Measurements from ENCODE around the gene PKP2.
A peak's percentile ranks its signal among the peaks of the same experiment; 100 is the strongest.

The PKP2 gene

GRCh38 chr12:32896432-32897280, at the start of gene PKP2:
Gene PKP2, minus strand, starts transcription at chr12:32896777. Its CDS starts 46 bp downstream, at chr12:32896731.
- no peaks in the 10 kb centered on the region for H3K9me3 ChIP-seq (ENCODE audit: control insufficient read depth, low read length)
- H3K4me3 ChIP-seq (ENCODE audit: low read length): peak within 1 kb of the TSS; percentile 79
- peak within 1 kb of the TSS; percentile 62 for H3K9ac ChIP-seq (ENCODE audit: low read length)
- H3K4me1 ChIP-seq (ENCODE audit: control insufficient read depth, insufficient read depth, low read length): peaks cover 16% of the 10 kb centered on the region
- no peaks in the 10 kb centered on the region for H3K36me3 ChIP-seq (ENCODE audit: control insufficient read depth, insufficient read depth, low read length, severe bottlenecking)
- DNase-seq (ENCODE audit: low read depth): no peak
- peaks cover 29% of the 10 kb centered on the region for H3K27me3 ChIP-seq (replicated peaks; ENCODE audit: control insufficient read depth, insufficient read depth, low read length)

GRCh38 chr12:32944195-32944594, 47.6 kb upstream of the PKP2 start:
- Histone ChIP-seq H3K9me3 (ENCODE audit: control insufficient read depth, low read length) (no peaks in the 10 kb centered on the region), H3K36me3 (ENCODE audit: control insufficient read depth, insufficient read depth, low read length, severe bottlenecking) (no peaks in the 10 kb centered on the region), H3K4me3 (ENCODE audit: low read length) (no peak overlapping the region), H3K9ac (ENCODE audit: low read length) (no peak overlapping the region), H3K27me3 (replicated peaks; ENCODE audit: control insufficient read depth, insufficient read depth, low read length) (no peaks in the 10 kb centered on the region), H3K4me1 (ENCODE audit: control insufficient read depth, insufficient read depth, low read length) (no peaks in the 10 kb centered on the region)
- no peak for DNase-seq (ENCODE audit: low read depth)

GRCh38 chr12:32939801-32940200, 43.2 kb upstream of the PKP2 start:
- H3K36me3 ChIP-seq (ENCODE audit: control insufficient read depth, insufficient read depth, low read length, severe bottlenecking): no peaks in the 10 kb centered on the region

GRCh38 chr12:32926963-32927362, 30.4 kb upstream of the PKP2 start:
- H3K36me3 ChIP-seq (ENCODE audit: control insufficient read depth, insufficient read depth, low read length, severe bottlenecking): no peaks in the 10 kb centered on the region
- no peak overlapping the region for H3K4me3 ChIP-seq (ENCODE audit: low read length)
- H3K27me3 ChIP-seq (replicated peaks; ENCODE audit: control insufficient read depth, insufficient read depth, low read length): no peaks in the 10 kb centered on the region
- H3K4me1 ChIP-seq (ENCODE audit: control insufficient read depth, insufficient read depth, low read length): no peaks in the 10 kb centered on the region
- DNase-seq (ENCODE audit: low read depth): no peak
- H3K9me3 ChIP-seq (ENCODE audit: control insufficient read depth, low read length): no peaks in the 10 kb centered on the region
- no peak overlapping the region for H3K9ac ChIP-seq (ENCODE audit: low read length)

More at GRCh38 chr12:32939801-32940200, 43.2 kb upstream of the PKP2 start:
- Histone ChIP-seq H3K4me3 (ENCODE audit: low read length) (no peak overlapping the region), H3K4me1 (ENCODE audit: control insufficient read depth, insufficient read depth, low read length) (no peaks in the 10 kb centered on the region), H3K9me3 (ENCODE audit: control insufficient read depth, low read length) (no peaks in the 10 kb centered on the region), H3K27me3 (replicated peaks; ENCODE audit: control insufficient read depth, insufficient read depth, low read length) (no peaks in the 10 kb centered on the region), H3K9ac (ENCODE audit: low read length) (no peak overlapping the region)
- no peak for DNase-seq (ENCODE audit: low read depth)

- H3K9ac ChIP-seq (ENCODE audit: low read length): no peak overlapping the region
- no peaks in the 10 kb centered on the region for H3K9me3 ChIP-seq (ENCODE audit: control insufficient read depth, low read length)
- H3K4me1 ChIP-seq (ENCODE audit: control insufficient read depth, insufficient read depth, low read length): no peaks in the 10 kb centered on the region
These were observed 29.8 kb upstream of the PKP2 start for GRCh38 chr12:32926356-32926755.

GRCh38 chr12:32922546-32923297, 26.1 kb upstream of the PKP2 start:
- Histone ChIP-seq H3K4me3 (ENCODE audit: low read length) (no peak overlapping the region), H3K36me3 (ENCODE audit: control insufficient read depth, insufficient read depth, low read length, severe bottlenecking) (no peaks in the 10 kb centered on the region), H3K27me3 (replicated peaks; ENCODE audit: control insufficient read depth, insufficient read depth, low read length) (no peaks in the 10 kb centered on the region), H3K9ac (ENCODE audit: low read length) (no peak overlapping the region), H3K9me3 (ENCODE audit: control insufficient read depth, low read length) (no peaks in the 10 kb centered on the region), H3K4me1 (ENCODE audit: control insufficient read depth, insufficient read depth, low read length) (peaks cover 3% of the 10 kb centered on the region)
- DNase-seq (ENCODE audit: low read depth): no peak

More at GRCh38 chr12:32926356-32926755, 29.8 kb upstream of the PKP2 start:
- Histone ChIP-seq H3K27me3 (replicated peaks; ENCODE audit: control insufficient read depth, insufficient read depth, low read length) (no peaks in the 10 kb centered on the region), H3K4me3 (ENCODE audit: low read length) (no peak overlapping the region), H3K36me3 (ENCODE audit: control insufficient read depth, insufficient read depth, low read length, severe bottlenecking) (no peaks in the 10 kb centered on the region)
- DNase-seq (ENCODE audit: low read depth): no peak

- no peaks in the 10 kb centered on the region for H3K9me3 ChIP-seq (ENCODE audit: control insufficient read depth, low read length)
- peaks cover 10% of the 10 kb centered on the region for H3K4me1 ChIP-seq (ENCODE audit: control insufficient read depth, insufficient read depth, low read length)
- no peaks in the 10 kb centered on the region for H3K27me3 ChIP-seq (replicated peaks; ENCODE audit: control insufficient read depth, insufficient read depth, low read length)
- no peak for DNase-seq (ENCODE audit: low read depth)
- H3K4me3 ChIP-seq (ENCODE audit: low read length): no peak overlapping the region
- no peak overlapping the region for H3K9ac ChIP-seq (ENCODE audit: low read length)
- H3K36me3 ChIP-seq (ENCODE audit: control insufficient read depth, insufficient read depth, low read length, severe bottlenecking): no peaks in the 10 kb centered on the region
These were observed 24.8 kb upstream of the PKP2 start for GRCh38 chr12:32921397-32921796.

GRCh38 chr12:32920506-32921085, 24.0 kb upstream of the PKP2 start:
- no peaks in the 10 kb centered on the region for H3K27me3 ChIP-seq (replicated peaks; ENCODE audit: control insufficient read depth, insufficient read depth, low read length)
- no peaks in the 10 kb centered on the region for H3K36me3 ChIP-seq (ENCODE audit: control insufficient read depth, insufficient read depth, low read length, severe bottlenecking)
- H3K4me1 ChIP-seq (ENCODE audit: control insufficient read depth, insufficient read depth, low read length): peaks cover 10% of the 10 kb centered on the region
- no peaks in the 10 kb centered on the region for H3K9me3 ChIP-seq (ENCODE audit: control insufficient read depth, low read length)
- no peak overlapping the region for H3K9ac ChIP-seq (ENCODE audit: low read length)
- no peak overlapping the region for H3K4me3 ChIP-seq (ENCODE audit: low read length)
- DNase-seq (ENCODE audit: low read depth): no peak

GRCh38 chr12:32918890-32919801, 22.6 kb upstream of the PKP2 start:
- Histone ChIP-seq H3K27me3 (replicated peaks; ENCODE audit: control insufficient read depth, insufficient read depth, low read length) (no peaks in the 10 kb centered on the region), H3K9me3 (ENCODE audit: control insufficient read depth, low read length) (no peaks in the 10 kb centered on the region), H3K36me3 (ENCODE audit: control insufficient read depth, insufficient read depth, low read length, severe bottlenecking) (no peaks in the 10 kb centered on the region), H3K9ac (ENCODE audit: low read length) (no peak overlapping the region), H3K4me1 (ENCODE audit: control insufficient read depth, insufficient read depth, low read length) (peaks cover 10% of the 10 kb centered on the region), H3K4me3 (ENCODE audit: low read length) (no peak overlapping the region)
- DNase-seq (ENCODE audit: low read depth): peak; percentile 17

- no peaks in the 10 kb centered on the region for H3K9me3 ChIP-seq (ENCODE audit: control insufficient read depth, low read length)
- DNase-seq (ENCODE audit: low read depth): no peak
- H3K4me3 ChIP-seq (ENCODE audit: low read length): no peak overlapping the region
- H3K4me1 ChIP-seq (ENCODE audit: control insufficient read depth, insufficient read depth, low read length): peaks cover 10% of the 10 kb centered on the region
- H3K9ac ChIP-seq (ENCODE audit: low read length): no peak overlapping the region
- H3K36me3 ChIP-seq (ENCODE audit: control insufficient read depth, insufficient read depth, low read length, severe bottlenecking): no peaks in the 10 kb centered on the region
- no peaks in the 10 kb centered on the region for H3K27me3 ChIP-seq (replicated peaks; ENCODE audit: control insufficient read depth, insufficient read depth, low read length)
These were observed 20.6 kb upstream of the PKP2 start for GRCh38 chr12:32917094-32917611.

Data from adipocyte (in vitro differentiated cells).